Transverse colon (tissue), 4 donors: ENCODE measurements around the gene GDF7. TPM values are rescaled to one million over a fixed set of nuclear protein-coding genes. Genes with fewer than 3 reads are reported as not detected.

Experiments
- DNase-seq: peaks from one replicate; pipeline ENCODE4 v3.0.0-alpha.2; 2019
- H3K27ac ChIP-seq, 4 donors: fragments of 200-600 bp; sonication (generic); 2 replicates each; pipeline ENCODE4 v1.5.1; 2016 to 2018; ENCODE audit warnings: inconsistent platforms in 4 of 4
- H3K27me3 ChIP-seq: fragments of 200-600 bp; sonication (generic); 2 replicates; pipeline ENCODE4 v1.5.1; 2017; ENCODE audit warnings: inconsistent platforms
- H3K36me3 ChIP-seq, 4 donors: fragments of 200-600 bp; sonication (generic); 2 replicates each; pipeline ENCODE4 v1.5.1; 2017 to 2019; ENCODE audit warnings: inconsistent platforms in 4 of 4
- H3K4me1 ChIP-seq, 4 donors: fragments of 200-600 bp; sonication (generic); 2 replicates each; pipeline ENCODE4 v1.5.1; 2017 to 2020; ENCODE audit warnings: inconsistent platforms in 4 of 4
- H3K4me3 ChIP-seq, 4 donors: fragments of 200-600 bp; sonication (generic); 1 replicate in 1 of 4; 2 replicates in 3 of 4; pipeline versions ENCODE4 v1.5.1 to v1.6.1; 2017 to 2019; ENCODE audit warnings: inconsistent platforms in 4 of 4
- H3K9me3 ChIP-seq, 2 donors: fragments of 200-600 bp; sonication (generic); 2 replicates each; pipeline ENCODE4 v1.5.1; 2017 to 2019; ENCODE audit warnings: inconsistent platforms in 2 of 2
- EP300 ChIP-seq: sonication (generic); formaldehyde crosslinking; IDR thresholded peaks from one replicate; pipeline ENCODE4 v1.6.1; 2017; ENCODE audit warnings: antibody characterized with exemption, low read depth
- POLR2A ChIP-seq: fragments of 450-650 bp; IDR thresholded peaks from one replicate; pipeline ENCODE4 v1.6.1; 2016; ENCODE audit warnings: antibody characterized with exemption, mild to moderate bottlenecking, moderate library complexity
- POLR2AphosphoS5 ChIP-seq, 3 donors: sonication (generic); formaldehyde crosslinking; IDR thresholded peaks; one replicate each; pipeline ENCODE4 v1.6.1; 2016; ENCODE audit warnings: antibody characterized with exemption in 3 of 3
- WGBS, 2 donors: methylation state at CpG; one replicate each; pipeline ENCODE4 v1.1.5; 2018; ENCODE audit warnings: low coverage in 1 of 2; 5-methylcytosine and 5-hydroxymethylcytosine counted together
- in situ Hi-C, 4 donors: fragments of 200-750 bp; cut with MboI; loops; one replicate each; pipeline versions ENCODE4 v1.15.0 to v1.15.1; 2017; ENCODE audit warnings: low sequenced_read_pairs in 3 of 4, low pct_ligation_motif_present in 1 of 4, low pct_unique_long_range_greater_than_20kb in 1 of 4
- intact Hi-C: fragments of 100-400 bp; cut with DNase I; formaldehyde crosslinking; loops from one replicate; pipeline ENCODE4 v1.15.1; 2023; ENCODE audit warnings: low total_unique reads
- total RNA-seq, 4 donors: library from RNA; depleted of rRNA; stranded (reverse); fragments of >200 nt; gene quantifications; one replicate each; pipeline ENCODE4 v1.1.0, GENCODE V29; 2016
- TF ChIP-seq, protein P1 (sequence below), 5 experiments: fragments of 200-600 bp in 3 of 5; fragments of 450-650 bp in 2 of 5; sonication (generic) in 3 of 5; IDR thresholded peaks; 1 replicate in 2 of 5; 2 replicates in 3 of 5; pipeline ENCODE4 v1.5.1; 2016 to 2017; ENCODE audit warnings: antibody characterized with exemption in 5 of 5, inconsistent platforms in 3 of 5, mild to moderate bottlenecking in 2 of 5, moderate library complexity in 1 of 5

The GDF7 gene
- total RNA-seq, 4 donors from 2014 or later = 0.20 to 1.1 (median 0.58) TPM

DNA sequence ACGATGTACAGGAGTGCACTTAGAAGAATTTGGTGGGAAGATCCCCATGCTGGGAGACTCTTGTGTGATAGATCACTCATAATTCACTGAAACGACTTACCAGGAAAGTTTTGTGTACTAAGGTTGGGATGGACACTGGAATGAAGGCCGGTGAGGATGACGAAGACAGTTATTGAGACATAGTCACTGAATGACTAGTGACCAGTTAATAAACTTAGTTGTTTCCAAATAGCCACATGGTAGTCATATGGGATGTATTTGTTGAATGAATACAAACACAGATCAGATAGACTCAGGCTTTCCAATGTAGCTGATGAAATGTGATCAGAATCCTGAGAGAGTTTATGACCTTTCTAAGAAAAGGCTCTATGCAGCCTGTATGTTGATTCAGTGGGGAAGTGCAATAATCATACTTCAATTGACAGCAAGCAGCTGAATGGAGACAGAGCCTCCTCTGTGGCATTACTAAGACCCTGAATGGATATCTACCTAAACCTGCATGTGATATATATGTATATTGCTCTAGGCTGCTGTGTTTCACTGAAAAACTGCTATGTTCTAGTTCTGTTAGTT is 20.4 kb downstream of the GDF7 start:
- H3K4me1 ChIP-seq = peaks cover 0 to 17% (median 5%) of the 10 kb centered on the region in 4 donors
- peaks cover 0 to 7% (median 0%) of the 10 kb centered on the region in 4 donors for H3K36me3 ChIP-seq
- H3K27ac ChIP-seq = no peak overlapping the region
- no peaks in the 10 kb centered on the region for H3K9me3 ChIP-seq
- H3K4me3 ChIP-seq = no peak overlapping the region
- intact Hi-C loops = no loop called here
- no peak for TF ChIP-seq POLR2A
- no peak for TF ChIP-seq EP300
- TF ChIP-seq, protein P1, sequence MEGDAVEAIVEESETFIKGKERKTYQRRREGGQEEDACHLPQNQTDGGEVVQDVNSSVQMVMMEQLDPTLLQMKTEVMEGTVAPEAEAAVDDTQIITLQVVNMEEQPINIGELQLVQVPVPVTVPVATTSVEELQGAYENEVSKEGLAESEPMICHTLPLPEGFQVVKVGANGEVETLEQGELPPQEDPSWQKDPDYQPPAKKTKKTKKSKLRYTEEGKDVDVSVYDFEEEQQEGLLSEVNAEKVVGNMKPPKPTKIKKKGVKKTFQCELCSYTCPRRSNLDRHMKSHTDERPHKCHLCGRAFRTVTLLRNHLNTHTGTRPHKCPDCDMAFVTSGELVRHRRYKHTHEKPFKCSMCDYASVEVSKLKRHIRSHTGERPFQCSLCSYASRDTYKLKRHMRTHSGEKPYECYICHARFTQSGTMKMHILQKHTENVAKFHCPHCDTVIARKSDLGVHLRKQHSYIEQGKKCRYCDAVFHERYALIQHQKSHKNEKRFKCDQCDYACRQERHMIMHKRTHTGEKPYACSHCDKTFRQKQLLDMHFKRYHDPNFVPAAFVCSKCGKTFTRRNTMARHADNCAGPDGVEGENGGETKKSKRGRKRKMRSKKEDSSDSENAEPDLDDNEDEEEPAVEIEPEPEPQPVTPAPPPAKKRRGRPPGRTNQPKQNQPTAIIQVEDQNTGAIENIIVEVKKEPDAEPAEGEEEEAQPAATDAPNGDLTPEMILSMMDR (IDR thresholded peaks at IDR 0.05) = no peak
- TF ChIP-seq POLR2AphosphoS5 (IDR thresholded peaks at IDR 0.05) = no peak
- 92% methylated on average over 4 of the region's 4 CpGs for WGBS, 2 donors
- no peak for DNase-seq
- in situ Hi-C loops = no loop called here
- H3K27me3 ChIP-seq = no peaks in the 10 kb centered on the region

DNA sequence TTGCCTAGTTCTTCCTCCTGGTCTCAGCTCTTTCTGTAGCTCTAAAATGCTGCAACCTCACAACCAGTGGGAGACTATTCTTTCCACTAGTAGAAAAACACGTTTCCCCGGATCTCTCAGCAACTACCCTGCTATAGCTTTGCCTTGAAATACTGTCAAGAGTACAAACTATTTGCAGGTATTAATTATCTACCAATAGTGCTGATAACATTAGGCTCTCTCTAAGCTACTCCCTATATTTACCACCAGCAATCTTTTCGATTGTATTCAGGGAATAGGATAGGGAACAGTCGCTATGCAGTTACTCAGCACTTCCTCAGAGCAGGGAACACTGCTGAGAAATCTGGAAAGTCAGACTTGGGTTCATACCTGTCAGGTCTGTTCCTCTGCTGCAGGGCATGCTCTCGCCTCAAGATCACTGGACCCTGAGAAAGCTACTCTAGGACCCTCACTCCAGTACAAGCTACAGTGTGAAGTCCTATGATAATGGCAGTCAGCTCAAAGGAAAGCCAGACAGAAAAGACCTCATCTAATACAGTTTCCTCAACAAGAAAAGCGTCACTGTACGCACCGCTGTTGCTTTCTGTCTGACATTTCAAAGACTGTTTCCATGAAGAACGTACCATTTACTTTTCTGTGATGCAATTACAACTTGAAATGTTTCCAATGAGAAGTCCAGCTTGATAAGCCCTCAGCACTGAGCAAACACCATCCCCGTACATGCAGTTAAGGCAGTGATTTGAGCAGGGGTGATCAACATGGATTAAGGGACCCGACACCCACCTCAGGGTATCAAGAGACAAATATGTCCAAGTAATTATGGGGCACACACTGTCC is 22.7 kb downstream of the GDF7 start:
- in situ Hi-C loops = no loop called here
- no peaks in the 10 kb centered on the region for H3K27me3 ChIP-seq
- H3K27ac ChIP-seq = no peak overlapping the region
- H3K4me1 ChIP-seq = peaks cover 0 to 17% (median 5%) of the 10 kb centered on the region in 4 donors
- intact Hi-C loops = no loop called here
- peaks cover 0 to 7% (median 0%) of the 10 kb centered on the region in 4 donors for H3K36me3 ChIP-seq
- no peak overlapping the region for H3K4me3 ChIP-seq
- DNase-seq = no peak
- TF ChIP-seq, protein P1 (IDR thresholded peaks at IDR 0.05) = no peak
- TF ChIP-seq POLR2AphosphoS5 (IDR thresholded peaks at IDR 0.05) (no peak), EP300 (no peak), POLR2A (no peak)
- WGBS, 2 donors = 60 to 100% methylated on average over 3 to 11 of the region's 11 CpGs
- H3K9me3 ChIP-seq = no peaks in the 10 kb centered on the region

DNA sequence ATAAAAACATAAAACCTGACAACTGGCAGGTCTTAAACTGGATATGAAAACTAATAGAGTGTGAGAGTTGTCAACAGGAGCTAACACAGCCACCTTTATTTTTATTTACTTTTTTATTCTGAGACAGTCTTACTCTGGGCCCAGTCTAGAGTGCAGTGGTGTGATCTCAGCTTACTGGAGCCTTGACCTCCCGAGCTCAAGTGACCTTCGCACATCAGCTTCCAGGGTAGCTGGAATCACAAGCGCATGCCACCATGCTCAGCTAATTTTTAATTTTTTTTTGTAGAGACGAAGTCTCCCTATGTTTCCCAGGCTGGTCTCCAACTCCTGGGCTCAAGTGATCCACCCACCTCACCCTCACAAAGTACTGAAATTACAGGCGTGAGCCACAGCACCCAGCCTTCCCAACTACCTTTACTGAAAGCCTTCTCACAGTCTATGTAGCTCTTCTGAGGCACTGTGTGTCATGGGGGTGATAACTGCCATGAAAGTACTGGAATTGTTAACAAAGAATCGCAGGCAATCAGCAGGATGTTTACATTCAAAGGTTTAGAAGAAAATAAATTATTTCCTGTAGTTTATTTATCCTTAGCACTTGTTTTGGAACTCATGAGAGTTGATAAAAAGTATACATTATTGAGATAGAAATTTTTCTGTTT is 24.3 kb downstream of the GDF7 start:
- TF ChIP-seq, protein P1 (IDR thresholded peaks at IDR 0.05) = no peak
- TF ChIP-seq POLR2AphosphoS5 (IDR thresholded peaks at IDR 0.05) (no peak), EP300 (no peak), POLR2A (no peak)
- H3K4me3 ChIP-seq = no peak overlapping the region
- WGBS, 2 donors = 71% methylated on average over 6 of the region's 6 CpGs; no CpG with 5 or more reads in 1 of the 2 donors
- no peak for DNase-seq
- peaks cover 0 to 17% (median 5%) of the 10 kb centered on the region in 4 donors for H3K4me1 ChIP-seq
- H3K27ac ChIP-seq = no peak overlapping the region
- no peaks in the 10 kb centered on the region for H3K27me3 ChIP-seq
- no peaks in the 10 kb centered on the region for H3K9me3 ChIP-seq
- peaks cover 0 to 3% (median 0%) of the 10 kb centered on the region in 4 donors for H3K36me3 ChIP-seq
- intact Hi-C loops (no loop called here), in situ Hi-C loops (no loop called here)

DNA sequence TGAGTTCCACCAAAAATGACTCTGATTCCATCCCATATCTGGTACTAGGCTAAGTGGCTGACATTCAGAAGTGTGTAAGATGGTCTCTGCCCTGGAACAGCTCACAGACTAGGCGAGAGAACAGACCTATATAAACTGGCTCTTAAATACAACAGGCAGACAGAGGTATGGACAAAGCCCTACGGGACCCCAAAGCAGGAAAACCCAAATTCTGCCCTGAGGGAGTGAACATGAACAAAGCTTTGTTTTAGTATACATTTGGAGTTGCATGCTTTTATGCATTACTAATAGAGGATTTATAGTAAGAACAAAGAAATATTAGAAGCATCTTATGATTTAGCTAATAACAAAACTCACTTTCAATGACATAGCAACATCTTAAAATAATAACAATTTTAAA is 25.1 kb downstream of the GDF7 start:
- 100% methylated on average over 1 to 2 of the region's 2 CpGs for WGBS, 2 donors
- Histone ChIP-seq H3K27ac (no peak overlapping the region), H3K4me3 (no peak overlapping the region), H3K9me3 (no peaks in the 10 kb centered on the region), H3K27me3 (no peaks in the 10 kb centered on the region), H3K4me1 (peaks cover 0 to 17% (median 5%) of the 10 kb centered on the region in 4 donors), H3K36me3 (no peaks in the 10 kb centered on the region)
- intact Hi-C loops (no loop called here), in situ Hi-C loops (no loop called here)
- no peak for DNase-seq
- TF ChIP-seq EP300 = no peak
- TF ChIP-seq POLR2AphosphoS5 (IDR thresholded peaks at IDR 0.05) = no peak
- TF ChIP-seq POLR2A = no peak
- TF ChIP-seq, protein P1 (IDR thresholded peaks at IDR 0.05) = no peak
